ENCODE data around the gene MFSD2B. TPM values are rescaled to one million over a fixed set of nuclear protein-coding genes. Genes with fewer than 3 reads are reported as not detected.

The MFSD2B gene, protein sequence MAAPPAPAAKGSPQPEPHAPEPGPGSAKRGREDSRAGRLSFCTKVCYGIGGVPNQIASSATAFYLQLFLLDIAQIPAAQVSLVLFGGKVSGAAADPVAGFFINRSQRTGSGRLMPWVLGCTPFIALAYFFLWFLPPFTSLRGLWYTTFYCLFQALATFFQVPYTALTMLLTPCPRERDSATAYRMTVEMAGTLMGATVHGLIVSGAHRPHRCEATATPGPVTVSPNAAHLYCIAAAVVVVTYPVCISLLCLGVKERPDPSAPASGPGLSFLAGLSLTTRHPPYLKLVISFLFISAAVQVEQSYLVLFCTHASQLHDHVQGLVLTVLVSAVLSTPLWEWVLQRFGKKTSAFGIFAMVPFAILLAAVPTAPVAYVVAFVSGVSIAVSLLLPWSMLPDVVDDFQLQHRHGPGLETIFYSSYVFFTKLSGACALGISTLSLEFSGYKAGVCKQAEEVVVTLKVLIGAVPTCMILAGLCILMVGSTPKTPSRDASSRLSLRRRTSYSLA
- total RNA-seq: 0.12 and 0.16 TPM in 2 replicates

DNA sequence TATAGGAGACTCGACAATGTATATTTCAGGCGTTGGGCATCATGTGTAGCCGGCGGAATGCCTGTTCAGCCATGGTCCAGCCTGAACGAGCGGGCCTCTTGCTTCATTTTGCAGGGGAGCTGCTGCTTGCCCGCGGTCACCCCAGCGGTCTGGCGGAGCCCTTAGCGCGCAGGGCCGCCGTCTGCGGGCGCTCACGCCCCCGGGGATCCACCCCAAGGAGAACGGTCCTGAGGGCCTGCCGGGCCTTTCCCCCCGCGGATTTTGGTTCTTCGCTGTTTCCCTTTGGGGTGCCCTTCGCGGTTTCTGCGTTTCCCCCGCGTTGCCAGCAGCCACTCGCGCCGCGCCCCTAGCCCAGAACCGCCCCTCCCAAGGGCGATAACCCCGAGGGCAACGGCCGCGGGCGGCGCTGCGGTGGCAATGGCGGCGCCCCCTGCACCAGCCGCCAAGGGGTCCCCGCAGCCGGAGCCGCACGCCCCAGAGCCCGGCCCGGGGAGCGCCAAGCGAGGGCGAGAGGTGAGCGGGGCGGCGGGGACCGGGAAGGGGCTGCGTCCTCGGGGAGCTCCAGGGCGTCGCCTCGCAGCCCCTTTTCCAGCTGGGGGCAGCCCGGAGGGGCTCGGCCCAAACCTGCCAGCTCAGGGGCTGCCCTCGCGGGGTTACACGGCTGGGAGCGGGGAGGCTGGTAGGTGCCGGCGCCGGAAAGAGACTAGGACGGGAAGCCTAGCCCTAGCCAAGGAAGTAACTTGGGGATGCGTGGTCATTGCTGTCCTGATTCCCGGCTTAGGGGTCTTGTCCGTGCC is at the start of gene MFSD2B:
MFSD2B (plus strand) TSS at position 406 of the 797 bp plus-strand sequence; CDS start at position 418, 12 bp downstream.

DNA sequence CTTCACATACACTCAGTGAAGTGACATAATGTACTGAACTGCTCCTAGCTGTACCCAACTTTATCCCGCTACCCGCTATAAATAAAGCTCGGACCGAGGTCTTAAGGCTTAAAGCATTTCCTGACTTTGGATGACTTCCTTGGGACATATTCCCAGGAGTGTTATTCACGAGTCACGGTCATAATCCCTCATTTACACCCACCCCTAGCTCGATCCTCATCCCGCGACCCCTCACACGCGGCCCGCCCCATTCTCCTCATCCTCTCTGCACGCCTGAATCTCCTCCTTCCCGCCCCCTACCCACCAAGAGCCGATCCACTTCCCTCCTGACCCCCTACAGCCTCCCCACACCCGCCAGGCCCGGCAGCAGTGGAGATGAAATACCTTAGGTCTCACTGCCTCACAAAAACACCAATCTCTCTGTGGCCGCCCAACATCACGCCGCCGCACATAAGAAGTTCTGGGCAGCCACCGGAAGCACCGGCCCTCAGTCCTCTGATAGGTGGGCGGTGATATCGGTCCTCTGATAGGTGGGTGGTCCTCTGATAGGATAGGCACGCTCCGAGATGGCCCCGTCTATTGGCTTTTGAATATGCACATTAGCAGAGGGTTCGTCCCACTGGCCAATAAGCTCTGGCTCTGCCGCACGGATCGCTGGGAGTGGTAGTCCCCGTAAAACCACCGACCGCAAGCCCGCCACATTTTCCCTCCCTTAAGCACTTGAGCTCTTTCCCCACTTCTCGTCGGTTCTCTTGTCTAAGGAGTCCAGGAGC is 37.2 kb downstream of the MFSD2B start, which contains the start of gene WDCP:
WDCP (minus strand) TSS at position 462 of the 773 bp plus-strand sequence. CDS start 7,897 bp downstream, outside the sequence.

DNA sequence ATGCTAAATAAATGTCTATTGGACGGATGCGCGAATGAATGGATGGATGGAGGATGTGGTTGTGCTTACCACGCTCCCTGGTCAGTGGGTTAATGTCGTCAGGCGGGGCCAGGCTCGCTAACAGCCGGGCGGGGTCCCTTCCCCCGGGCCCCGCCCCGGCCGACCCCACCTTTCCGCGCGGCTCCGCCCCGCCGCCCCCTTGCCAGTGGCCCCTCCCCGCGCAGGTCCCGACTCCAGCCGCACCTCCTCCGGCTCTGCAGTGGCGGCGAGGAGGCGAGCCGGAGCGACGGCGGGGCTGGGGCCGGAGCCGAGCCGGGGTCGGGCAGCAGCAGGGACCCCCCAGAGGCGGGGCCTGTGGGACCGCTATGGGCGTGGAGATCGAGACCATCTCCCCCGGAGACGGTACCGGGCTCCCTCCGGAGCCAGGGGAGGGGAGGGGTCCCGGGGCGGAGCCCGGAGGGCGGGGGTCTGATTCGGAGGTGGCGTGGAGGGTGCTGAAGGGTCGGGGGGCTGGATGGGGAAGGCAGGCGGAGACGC is 39.7 kb downstream of the MFSD2B start, which contains the start of gene FKBP1B:
FKBP1B (plus strand) TSS at position 257 of the 537 bp plus-strand sequence; CDS start at position 366, 109 bp downstream.

Small RNA genes within 50 kb of the gene (small RNA-seq; reads per million reads assigned to genes)
- gene RN7SL610P: not detected
- 0.33 reads per million for gene RNU6-370P

Other genes starting within 250 kb of the MFSD2B start
- 11.1 and 16.4 TPM in 2 replicates for gene ATAD2B, start 83.0 kb upstream of the MFSD2B start, total RNA-seq
- gene UBXN2A, start 69.6 kb upstream of the MFSD2B start, total RNA-seq: 13.1 and 16.4 TPM in 2 replicates
- 7.5 and 8.4 TPM in 2 replicates for gene WDCP, start 37.3 kb downstream of the MFSD2B start, total RNA-seq
- 5.2 TPM in 2 replicates for gene FKBP1B, start 39.7 kb downstream of the MFSD2B start, total RNA-seq
- gene SF3B6, start 66.2 kb downstream of the MFSD2B start, total RNA-seq: 57.9 and 70.6 TPM in 2 replicates
- gene TP53I3, start 74.7 kb downstream of the MFSD2B start, total RNA-seq: 47.4 and 50.8 TPM in 2 replicates
- gene PFN4, start 113.2 kb downstream of the MFSD2B start, total RNA-seq: 0.16 and 0.97 TPM in 2 replicates
- gene FAM228B, start 113.4 kb downstream of the MFSD2B start, total RNA-seq: 8.0 and 10.1 TPM in 2 replicates
- 0.24 and 0.32 TPM in 2 replicates for gene FAM228A, start 165.0 kb downstream of the MFSD2B start, total RNA-seq